Measurements from ENCODE around the gene DALRD3. TPM values are rescaled to one million over a fixed set of nuclear protein-coding genes. Genes with fewer than 3 reads are reported as not detected.

The DALRD3 gene
- total RNA-seq, 5 donors from 2014 or later (not counting 1 experiment from before 2014, with no cell fraction given): 20.8 to 35.1 (median 30.3) TPM

GRCh38 chr3:49005303-49005680 lies 13.1 kb downstream of the DALRD3 start:
- Histone ChIP-seq H3K27me3 (replicated peaks in 1 of 2; ENCODE audit: control insufficient read depth in 2 of 2, extremely low read depth in 1 of 2, insufficient read depth in 2 of 2, low read length in 1 of 2) (no peaks in the 10 kb centered on the region), H3K36me3 (ENCODE audit: control insufficient read depth in 2 of 2, extremely low read depth in 1 of 2, insufficient read depth in 1 of 2, low read length in 1 of 2) (no peaks in the 10 kb centered on the region), H3K27ac (ENCODE audit: low read length) (no peak overlapping the region), H3K4me1 (ENCODE audit: control insufficient read depth in 1 of 2, extremely low read depth in 1 of 2, insufficient read depth in 2 of 2, low read length in 2 of 2) (peaks cover 0 to 24% of the 10 kb centered on the region in 2 experiments), H3K4me3 (ENCODE audit: control insufficient read depth in 1 of 2, extremely low read depth in 1 of 2, low read length in 1 of 2) (no peak overlapping the region), H3K9me3 (no peaks in the 10 kb centered on the region)
- DNase-seq (no peak), ATAC-seq (replicated peaks in 1 of 4) (no peak)
- Mint-ChIP-seq H3K4me3 (no peak overlapping the region), H3K27me3 (no peaks in the 10 kb centered on the region), H3K9me3 (no peaks in the 10 kb centered on the region), H3K4me1 (peaks cover 22 to 35% (median 25%) of the 10 kb centered on the region in 3 donors), H3K27ac (peak overlapping the region in 1 of 2 donors; percentile 34), H3K36me3 (no peaks in the 10 kb centered on the region)
- ChIA-PET CTCF (interaction anchor here in 1 of 2 donors (1.3 kb wide), 1 partner anchor 17 kb away, joined by 3 read pairs; no protein-coding TSS in a partner anchor), POLR2A (interaction anchor here in 1 of 2 donors (0.5 kb wide), 1 partner anchor 16 kb away, joined by 4 read pairs; no protein-coding TSS in a partner anchor)
- WGBS (ENCODE audit: insufficient coverage): 86% methylated on average over 1 of the region's 3 CpGs

- ChIA-PET CTCF (interaction anchor here in 1 of 2 donors (1.3 kb wide), 1 partner anchor 17 kb away, joined by 3 read pairs; no protein-coding TSS in a partner anchor), POLR2A (interaction anchor here in 1 of 2 donors (0.5 kb wide), 1 partner anchor 16 kb away, joined by 4 read pairs; no protein-coding TSS in a partner anchor)
- Mint-ChIP-seq H3K9me3 (no peaks in the 10 kb centered on the region), H3K4me1 (peaks cover 22 to 34% (median 25%) of the 10 kb centered on the region in 3 donors), H3K4me3 (no peak overlapping the region), H3K27ac (no peak overlapping the region), H3K36me3 (no peaks in the 10 kb centered on the region), H3K27me3 (no peaks in the 10 kb centered on the region)
- ATAC-seq (replicated peaks in 1 of 4) (no peak), DNase-seq (no peak)
- Histone ChIP-seq H3K4me1 (ENCODE audit: control insufficient read depth in 1 of 2, extremely low read depth in 1 of 2, insufficient read depth in 2 of 2, low read length in 2 of 2) (peaks cover 0 to 24% of the 10 kb centered on the region in 2 experiments), H3K36me3 (ENCODE audit: control insufficient read depth in 2 of 2, extremely low read depth in 1 of 2, insufficient read depth in 1 of 2, low read length in 1 of 2) (no peaks in the 10 kb centered on the region), H3K27me3 (replicated peaks in 1 of 2; ENCODE audit: control insufficient read depth in 2 of 2, extremely low read depth in 1 of 2, insufficient read depth in 2 of 2, low read length in 1 of 2) (no peaks in the 10 kb centered on the region), H3K4me3 (ENCODE audit: control insufficient read depth in 1 of 2, extremely low read depth in 1 of 2, low read length in 1 of 2) (no peak overlapping the region), H3K9me3 (no peaks in the 10 kb centered on the region), H3K27ac (ENCODE audit: low read length) (no peak overlapping the region)
- 97% methylated on average over 13 of the region's 16 CpGs for WGBS (ENCODE audit: insufficient coverage)
Observed at GRCh38 chr3:49004352-49005302, 13.8 kb downstream of the DALRD3 start.

- DNase-seq: no peak
- ATAC-seq (replicated peaks in 1 of 4): no peak
- no peak overlapping the region for H3K4me3 ChIP-seq (ENCODE audit: control insufficient read depth in 1 of 2, extremely low read depth in 1 of 2, low read length in 1 of 2)
- ChIA-PET POLR2A (no interaction called here), CTCF (no interaction called here)
- no peaks in the 10 kb centered on the region for H3K36me3 Mint-ChIP-seq
- no peaks in the 10 kb centered on the region for H3K9me3 ChIP-seq
- H3K9me3 Mint-ChIP-seq: no peaks in the 10 kb centered on the region
- H3K27ac ChIP-seq (ENCODE audit: low read length): no peak overlapping the region
- H3K4me1 Mint-ChIP-seq: peaks cover 0 to under 1% (median under 1%) of the 10 kb centered on the region in 3 donors
- peaks cover 0 to 7% of the 10 kb centered on the region in 2 donors for H3K36me3 ChIP-seq (ENCODE audit: control insufficient read depth in 2 of 2, extremely low read depth in 1 of 2, insufficient read depth in 1 of 2, low read length in 1 of 2)
- H3K27me3 ChIP-seq (replicated peaks in 1 of 2; ENCODE audit: control insufficient read depth in 2 of 2, extremely low read depth in 1 of 2, insufficient read depth in 2 of 2, low read length in 1 of 2): no peaks in the 10 kb centered on the region
- H3K4me1 ChIP-seq (ENCODE audit: control insufficient read depth in 1 of 2, extremely low read depth in 1 of 2, insufficient read depth in 2 of 2, low read length in 2 of 2): peaks cover 0 to 3% of the 10 kb centered on the region in 2 experiments
- H3K27me3 Mint-ChIP-seq: no peaks in the 10 kb centered on the region
- no peak overlapping the region for H3K4me3 Mint-ChIP-seq
- peak overlapping the region in 1 of 2 donors; percentile 71 for H3K27ac Mint-ChIP-seq
- WGBS (ENCODE audit: insufficient coverage): 100% methylated on average over 2 of the region's 6 CpGs
Observed at GRCh38 chr3:49001155-49001554, 17.2 kb downstream of the DALRD3 start.

GRCh38 chr3:48999085-48999858 lies 19.1 kb downstream of the DALRD3 start:
- Histone ChIP-seq H3K4me1 (ENCODE audit: control insufficient read depth in 1 of 2, extremely low read depth in 1 of 2, insufficient read depth in 2 of 2, low read length in 2 of 2) (no peaks in the 10 kb centered on the region), H3K27ac (ENCODE audit: low read length) (no peak overlapping the region), H3K9me3 (no peaks in the 10 kb centered on the region), H3K27me3 (replicated peaks in 1 of 2; ENCODE audit: control insufficient read depth in 2 of 2, extremely low read depth in 1 of 2, insufficient read depth in 2 of 2, low read length in 1 of 2) (no peaks in the 10 kb centered on the region), H3K36me3 (ENCODE audit: control insufficient read depth in 2 of 2, extremely low read depth in 1 of 2, insufficient read depth in 1 of 2, low read length in 1 of 2) (peaks cover 4 to 7% of the 10 kb centered on the region in 2 donors), H3K4me3 (ENCODE audit: control insufficient read depth in 1 of 2, extremely low read depth in 1 of 2, low read length in 1 of 2) (no peak overlapping the region)
- Mint-ChIP-seq H3K4me1 (peaks cover 0 to 7% (median 6%) of the 10 kb centered on the region in 3 donors), H3K27me3 (no peaks in the 10 kb centered on the region), H3K9me3 (no peaks in the 10 kb centered on the region), H3K27ac (peak overlapping the region in 1 of 2 donors; percentile 68), H3K36me3 (peaks cover 6% of the 10 kb centered on the region), H3K4me3 (no peak overlapping the region)
- ATAC-seq (replicated peaks in 1 of 4) (no peak), DNase-seq (no peak)
- CTCF ChIA-PET: no interaction called here
- WGBS (ENCODE audit: insufficient coverage): 91% methylated on average over 3 of the region's 8 CpGs
- POLR2A ChIA-PET: interaction anchor here in 1 of 2 donors (0.6 kb wide), 1 partner anchor 11 kb away, joined by 9 read pairs; no protein-coding TSS in a partner anchor

- Mint-ChIP-seq H3K27ac (no peak overlapping the region), H3K27me3 (no peaks in the 10 kb centered on the region), H3K9me3 (no peaks in the 10 kb centered on the region), H3K4me3 (no peak overlapping the region), H3K36me3 (peaks cover 9% of the 10 kb centered on the region), H3K4me1 (peaks cover 11 to 18% (median 17%) of the 10 kb centered on the region in 3 donors)
- CTCF ChIA-PET: no interaction called here
- Histone ChIP-seq H3K27ac (ENCODE audit: low read length) (no peak overlapping the region), H3K4me3 (ENCODE audit: control insufficient read depth in 1 of 2, extremely low read depth in 1 of 2, low read length in 1 of 2) (no peak overlapping the region), H3K36me3 (ENCODE audit: control insufficient read depth in 2 of 2, extremely low read depth in 1 of 2, insufficient read depth in 1 of 2, low read length in 1 of 2) (peaks cover 4 to 8% of the 10 kb centered on the region in 2 donors), H3K4me1 (ENCODE audit: control insufficient read depth in 1 of 2, extremely low read depth in 1 of 2, insufficient read depth in 2 of 2, low read length in 2 of 2) (no peaks in the 10 kb centered on the region), H3K9me3 (no peaks in the 10 kb centered on the region), H3K27me3 (replicated peaks in 1 of 2; ENCODE audit: control insufficient read depth in 2 of 2, extremely low read depth in 1 of 2, insufficient read depth in 2 of 2, low read length in 1 of 2) (no peaks in the 10 kb centered on the region)
- POLR2A ChIA-PET: no interaction called here
- 96% methylated on average over 12 of the region's 20 CpGs for WGBS (ENCODE audit: insufficient coverage)
- ATAC-seq (replicated peaks in 1 of 4) (no peak), DNase-seq (no peak)
Observed at GRCh38 chr3:48997714-48998637, 20.4 kb downstream of the DALRD3 start.
